Anterior cingulate cortex (tissue), 58 donors: ENCODE measurements around the gene CAMTA2.

Experiments
- DNase-seq, 58 donors: peaks; one replicate each; lab custom pipeline; 2025; lab: John Stamatoyannopoulos, UW

Gene CAMTA2

GRCh38 chr17:4969551-4970173 is 17.8 kb downstream of the CAMTA2 start:
- no peak for DNase-seq

GRCh38 chr17:4969047-4969550 is 18.4 kb downstream of the CAMTA2 start:
- DNase-seq, result no peak

- DNase-seq, result peak in 10 of 58 donors; percentile 10 to 48 (median 30)
These were observed 18.9 kb downstream of the CAMTA2 start for GRCh38 chr17:4968486-4969046.

GRCh38 chr17:4967539-4968485 is 19.7 kb downstream of the CAMTA2 start, which contains the start of gene SPAG7:
SPAG7 (minus strand) TSS chr17:4967817; CDS start chr17:4967804, 13 bp downstream.
- DNase-seq, result peak in 57 of 58 donors; percentile 91 to 100 (median 97)

- peak in 57 of 58 donors; percentile 93 to 100 (median 99) for DNase-seq
These were observed 20.5 kb downstream of the CAMTA2 start for GRCh38 chr17:4966844-4967538.

- no peak for DNase-seq
These were observed 22.0 kb downstream of the CAMTA2 start for GRCh38 chr17:4965311-4965986.

- no peak for DNase-seq
These were observed 27.1 kb downstream of the CAMTA2 start for GRCh38 chr17:4960279-4960922.

GRCh38 chr17:4959261-4959965 is 28.1 kb downstream of the CAMTA2 start:
- no peak for DNase-seq

GRCh38 chr17:4958102-4958501 is 29.4 kb downstream of the CAMTA2 start:
- no peak for DNase-seq

- no peak for DNase-seq
These were observed 30.9 kb downstream of the CAMTA2 start for GRCh38 chr17:4956493-4957061.

GRCh38 chr17:4955091-4955490 is 32.4 kb downstream of the CAMTA2 start:
- DNase-seq, result no peak

GRCh38 chr17:4953451-4953961 is 34.0 kb downstream of the CAMTA2 start:
- no peak for DNase-seq

- DNase-seq, result no peak
These were observed 36.0 kb downstream of the CAMTA2 start for GRCh38 chr17:4951486-4951885.

GRCh38 chr17:4950746-4951204 is 36.7 kb downstream of the CAMTA2 start, which contains the start of gene ENO3:
ENO3 (plus strand) TSS chr17:4951119; CDS start chr17:4951830, 711 bp downstream.
- DNase-seq, result peak in 1 of 58 donors; percentile 6

- peak in 4 of 58 donors; percentile 15 to 75 (median 50) for DNase-seq
These were observed 37.3 kb downstream of the CAMTA2 start for GRCh38 chr17:4950075-4950745.

- DNase-seq, result peak in 24 of 58 donors; percentile 17 to 75 (median 56)
These were observed 38.0 kb downstream of the CAMTA2 start for GRCh38 chr17:4949321-4950074.
